T-helper 2 cell treated with Interferon-gamma antibody and Interleukin-4, amounts not matched to agents 100 ng/mL and 5 ng/mL, for 36 hours (primary cell): ENCODE measurements around the gene SLC44A3. TPM values are rescaled to one million over a fixed set of nuclear protein-coding genes. Genes with fewer than 3 reads are reported as not detected.

ENCODE experiments used
- intact Hi-C: fragments of 100-400 bp; cut with micrococcal nuclease; formaldehyde crosslinking; loops from one replicate; pipeline ENCODE4 v1.15.1; 2023
- total RNA-seq: library from RNA; stranded (reverse); gene quantifications from 2 replicates; pipeline ENCODE4 v1.2.3, GENCODE V29; 2022

The SLC44A3 gene
- total RNA-seq, 1 donor from 2014 or later = not detected

GRCh38 chr1:94799206-94799605 is 21.0 kb upstream of the SLC44A3 start:
- intact Hi-C loops = no loop called here

GRCh38 chr1:94801919-94802546 is 18.1 kb upstream of the SLC44A3 start:
- intact Hi-C loops = no loop called here

GRCh38 chr1:94803106-94803505 is 17.1 kb upstream of the SLC44A3 start:
- intact Hi-C loops = no loop called here

- intact Hi-C loops = no loop called here
Measured at GRCh38 chr1:94803517-94804441, 16.4 kb upstream of the SLC44A3 start.

- intact Hi-C loops = no loop called here
Measured at GRCh38 chr1:94804442-94804837, 15.7 kb upstream of the SLC44A3 start.

- intact Hi-C loops = loop anchor here (1.0 to 5.0 kb wide), 5 partner anchors 236 to 759 kb away; no protein-coding TSS in a partner anchor
Measured at GRCh38 chr1:94805912-94806311, 14.2 kb upstream of the SLC44A3 start.

GRCh38 chr1:94806441-94806871 is 13.7 kb upstream of the SLC44A3 start:
- intact Hi-C loops = loop anchor here (1.0 to 5.0 kb wide), 5 partner anchors 236 to 759 kb away; no protein-coding TSS in a partner anchor

GRCh38 chr1:94807742-94808491 is 12.2 kb upstream of the SLC44A3 start:
- intact Hi-C loops = loop anchor here (5.0 kb wide), 3 partner anchors 234 to 761 kb away; no protein-coding TSS in a partner anchor

GRCh38 chr1:94808669-94809068 is 11.5 kb upstream of the SLC44A3 start:
- intact Hi-C loops = loop anchor here (5.0 kb wide), 3 partner anchors 234 to 761 kb away; no protein-coding TSS in a partner anchor

GRCh38 chr1:94812985-94813384 is 7.2 kb upstream of the SLC44A3 start:
- intact Hi-C loops = no loop called here

GRCh38 chr1:94816030-94816429 is 4.1 kb upstream of the SLC44A3 start:
- intact Hi-C loops = no loop called here

- intact Hi-C loops = no loop called here
Measured at GRCh38 chr1:94817712-94818111, 2.4 kb upstream of the SLC44A3 start.

- intact Hi-C loops = no loop called here
Measured at GRCh38 chr1:94819238-94819944, 766 bp upstream of the SLC44A3 start.

- intact Hi-C loops = no loop called here
Measured at GRCh38 chr1:94820936-94821335, 779 bp downstream of the SLC44A3 start.

- intact Hi-C loops = no loop called here
Measured at GRCh38 chr1:94821636-94822305, 1.6 kb downstream of the SLC44A3 start.

- intact Hi-C loops = no loop called here
Measured at GRCh38 chr1:94823116-94823515, 3.0 kb downstream of the SLC44A3 start.

GRCh38 chr1:94825936-94826335 is 5.8 kb downstream of the SLC44A3 start:
- intact Hi-C loops = no loop called here

- intact Hi-C loops = no loop called here
Measured at GRCh38 chr1:94827434-94827833, 7.3 kb downstream of the SLC44A3 start.

- intact Hi-C loops = no loop called here
Measured at GRCh38 chr1:94828251-94828650, 8.1 kb downstream of the SLC44A3 start.

GRCh38 chr1:94831641-94832040 is 11.5 kb downstream of the SLC44A3 start:
- intact Hi-C loops = loop anchor here (10.0 kb wide), 1 partner anchor 63 kb away; no protein-coding TSS in a partner anchor
